Measurements from ENCODE around the gene OR51B4.

The OR51B4 gene

DNA sequence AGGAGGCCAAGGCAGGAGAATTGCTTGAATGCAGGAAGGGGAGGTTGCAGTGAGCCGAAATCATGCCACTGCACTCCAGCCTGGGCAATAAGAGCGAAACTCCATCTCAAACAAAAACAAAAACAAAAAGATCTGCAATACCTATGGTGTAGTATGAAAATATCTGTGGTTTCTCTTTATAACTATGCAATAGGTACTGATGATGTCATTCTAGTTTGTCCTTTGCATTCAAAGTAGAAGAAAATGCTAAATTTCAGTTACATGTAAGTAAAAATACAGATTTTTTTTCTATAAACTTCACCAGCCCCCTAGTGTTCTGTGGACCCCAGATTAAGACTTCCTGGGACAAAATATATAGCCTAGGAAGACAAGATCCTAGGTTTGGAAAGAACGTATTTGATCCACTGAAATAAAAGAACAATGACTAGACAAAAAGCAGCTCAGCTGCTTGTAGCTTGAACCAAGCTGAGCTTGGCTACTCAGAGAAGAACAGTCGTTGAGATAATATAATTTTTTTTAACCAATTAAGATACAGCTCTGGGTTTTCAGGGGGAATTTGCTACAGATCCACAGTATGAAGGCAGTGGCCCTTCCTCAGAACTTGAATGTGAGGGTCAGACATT is 29.2 kb downstream of the OR51B4 start:
- ChIA-PET CTCF (interaction anchor here (0.6 kb wide), 1 partner anchor 19 kb away, joined by 3 read pairs; no protein-coding TSS in a partner anchor), POLR2A (no interaction called here)
- Histone ChIP-seq H3K36me3 (ENCODE audit: control insufficient read depth in 2 of 2, insufficient read depth in 1 of 2, low read length in 2 of 2) (no peaks in the 10 kb centered on the region), H3K27ac (ENCODE audit: extremely low read depth, low read depth, low read length) (no peak overlapping the region), H3K4me3 (ENCODE audit: low read depth, low read length) (no peak overlapping the region), H3K4me1 (ENCODE audit: control insufficient read depth, insufficient read depth, low read length) (no peaks in the 10 kb centered on the region), H3K9me3 (ENCODE audit: control insufficient read depth, insufficient read depth, low read depth, low read length) (no peaks in the 10 kb centered on the region)
- TF ChIP-seq, protein P1, sequence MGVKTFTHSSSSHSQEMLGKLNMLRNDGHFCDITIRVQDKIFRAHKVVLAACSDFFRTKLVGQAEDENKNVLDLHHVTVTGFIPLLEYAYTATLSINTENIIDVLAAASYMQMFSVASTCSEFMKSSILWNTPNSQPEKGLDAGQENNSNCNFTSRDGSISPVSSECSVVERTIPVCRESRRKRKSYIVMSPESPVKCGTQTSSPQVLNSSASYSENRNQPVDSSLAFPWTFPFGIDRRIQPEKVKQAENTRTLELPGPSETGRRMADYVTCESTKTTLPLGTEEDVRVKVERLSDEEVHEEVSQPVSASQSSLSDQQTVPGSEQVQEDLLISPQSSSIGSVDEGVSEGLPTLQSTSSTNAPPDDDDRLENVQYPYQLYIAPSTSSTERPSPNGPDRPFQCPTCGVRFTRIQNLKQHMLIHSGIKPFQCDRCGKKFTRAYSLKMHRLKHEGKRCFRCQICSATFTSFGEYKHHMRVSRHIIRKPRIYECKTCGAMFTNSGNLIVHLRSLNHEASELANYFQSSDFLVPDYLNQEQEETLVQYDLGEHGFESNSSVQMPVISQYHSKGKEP (tag by site-specific recombination; IDR thresholded peaks at IDR 0.05), result no peak
- TF ChIP-seq ZNF544 (tag by site-specific recombination; IDR thresholded peaks at IDR 0.05), result no peak
- no peak for TF ChIP-seq WT1 (tag by site-specific recombination; IDR thresholded peaks at IDR 0.05)
- no peak for TF ChIP-seq ZNF768 (tag by site-specific recombination; IDR thresholded peaks at IDR 0.05)
- TF ChIP-seq ZNF76 (tag by site-specific recombination; IDR thresholded peaks at IDR 0.05; ENCODE audit: borderline replicate concordance, low read depth), result no peak
- TF ChIP-seq EGR2 (tag by site-specific recombination; IDR thresholded peaks at IDR 0.05; ENCODE audit: low read depth), result no peak
- TF ChIP-seq ZNF521 (tag by site-specific recombination; IDR thresholded peaks at IDR 0.05), result no peak
- TF ChIP-seq ZNF423 (tag by site-specific recombination; IDR thresholded peaks at IDR 0.05), result no peak
- TF ChIP-seq ZNF529 (tag by site-specific recombination; IDR thresholded peaks at IDR 0.05; ENCODE audit: insufficient replicate concordance), result no peak
- TF ChIP-seq, protein P2, sequence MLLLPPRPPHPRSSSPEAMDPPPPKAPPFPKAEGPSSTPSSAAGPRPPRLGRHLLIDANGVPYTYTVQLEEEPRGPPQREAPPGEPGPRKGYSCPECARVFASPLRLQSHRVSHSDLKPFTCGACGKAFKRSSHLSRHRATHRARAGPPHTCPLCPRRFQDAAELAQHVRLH (tag by site-specific recombination; IDR thresholded peaks at IDR 0.05), result no peak
- TF ChIP-seq ZNF223 (tag by site-specific recombination; IDR thresholded peaks at IDR 0.05), result no peak
- no peak for TF ChIP-seq ZBTB7A (tag by site-specific recombination; IDR thresholded peaks at IDR 0.05; ENCODE audit: low read depth)
- TF ChIP-seq ZNF555 (tag by site-specific recombination; conservative IDR thresholded peaks at IDR 0.05), result no peak
- TF ChIP-seq GLIS2 (tag by site-specific recombination; IDR thresholded peaks at IDR 0.05), result no peak
- TF ChIP-seq, protein P3, sequence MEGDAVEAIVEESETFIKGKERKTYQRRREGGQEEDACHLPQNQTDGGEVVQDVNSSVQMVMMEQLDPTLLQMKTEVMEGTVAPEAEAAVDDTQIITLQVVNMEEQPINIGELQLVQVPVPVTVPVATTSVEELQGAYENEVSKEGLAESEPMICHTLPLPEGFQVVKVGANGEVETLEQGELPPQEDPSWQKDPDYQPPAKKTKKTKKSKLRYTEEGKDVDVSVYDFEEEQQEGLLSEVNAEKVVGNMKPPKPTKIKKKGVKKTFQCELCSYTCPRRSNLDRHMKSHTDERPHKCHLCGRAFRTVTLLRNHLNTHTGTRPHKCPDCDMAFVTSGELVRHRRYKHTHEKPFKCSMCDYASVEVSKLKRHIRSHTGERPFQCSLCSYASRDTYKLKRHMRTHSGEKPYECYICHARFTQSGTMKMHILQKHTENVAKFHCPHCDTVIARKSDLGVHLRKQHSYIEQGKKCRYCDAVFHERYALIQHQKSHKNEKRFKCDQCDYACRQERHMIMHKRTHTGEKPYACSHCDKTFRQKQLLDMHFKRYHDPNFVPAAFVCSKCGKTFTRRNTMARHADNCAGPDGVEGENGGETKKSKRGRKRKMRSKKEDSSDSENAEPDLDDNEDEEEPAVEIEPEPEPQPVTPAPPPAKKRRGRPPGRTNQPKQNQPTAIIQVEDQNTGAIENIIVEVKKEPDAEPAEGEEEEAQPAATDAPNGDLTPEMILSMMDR (tag by site-specific recombination; IDR thresholded peaks at IDR 0.05), result no peak
- TF ChIP-seq, protein P4, sequence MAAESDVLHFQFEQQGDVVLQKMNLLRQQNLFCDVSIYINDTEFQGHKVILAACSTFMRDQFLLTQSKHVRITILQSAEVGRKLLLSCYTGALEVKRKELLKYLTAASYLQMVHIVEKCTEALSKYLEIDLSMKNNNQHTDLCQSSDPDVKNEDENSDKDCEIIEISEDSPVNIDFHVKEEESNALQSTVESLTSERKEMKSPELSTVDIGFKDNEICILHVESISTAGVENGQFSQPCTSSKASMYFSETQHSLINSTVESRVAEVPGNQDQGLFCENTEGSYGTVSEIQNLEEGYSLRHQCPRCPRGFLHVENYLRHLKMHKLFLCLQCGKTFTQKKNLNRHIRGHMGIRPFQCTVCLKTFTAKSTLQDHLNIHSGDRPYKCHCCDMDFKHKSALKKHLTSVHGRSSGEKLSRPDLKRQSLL (tag by site-specific recombination; IDR thresholded peaks at IDR 0.05), result no peak
- TF ChIP-seq YY1 (tag by site-specific recombination; IDR thresholded peaks at IDR 0.05), result no peak

DNA sequence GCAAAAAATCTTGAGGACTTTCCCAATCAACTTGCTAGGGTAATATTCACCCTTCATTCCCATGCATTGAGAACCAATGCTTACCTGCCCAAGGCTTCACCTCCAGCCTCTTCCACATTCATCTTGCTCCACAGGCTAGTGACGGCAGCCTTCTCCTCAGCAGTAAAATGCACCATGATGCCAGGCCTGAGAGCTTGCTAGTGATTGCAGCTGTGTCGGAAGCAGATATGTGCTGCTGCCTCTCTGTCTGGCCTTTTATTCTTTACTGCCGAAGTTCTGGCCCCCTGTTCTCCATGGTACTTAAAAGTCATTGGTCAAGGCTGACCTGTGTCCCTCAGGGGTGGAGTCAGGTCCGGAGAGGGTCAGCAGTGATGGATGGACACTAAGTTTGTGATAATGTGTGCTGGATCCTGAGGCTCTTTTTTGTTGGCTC is 32.0 kb downstream of the OR51B4 start, which contains the start of gene HBE1:
HBE1 (minus strand) TSS at position 231 of the 433 bp plus-strand sequence; CDS start at position 176, 55 bp downstream.
- CTCF ChIA-PET, result no interaction called here
- Histone ChIP-seq H3K9me3 (ENCODE audit: control insufficient read depth, insufficient read depth, low read depth, low read length) (no peaks in the 10 kb centered on the region), H3K4me1 (ENCODE audit: control insufficient read depth, insufficient read depth, low read length) (no peaks in the 10 kb centered on the region), H3K36me3 (ENCODE audit: control insufficient read depth in 2 of 2, insufficient read depth in 1 of 2, low read length in 2 of 2) (no peaks in the 10 kb centered on the region), H3K27ac (ENCODE audit: extremely low read depth, low read depth, low read length) (no peak within 1 kb of the TSS), H3K4me3 (ENCODE audit: low read depth, low read length) (no peak within 1 kb of the TSS)
- TF ChIP-seq, protein P5, sequence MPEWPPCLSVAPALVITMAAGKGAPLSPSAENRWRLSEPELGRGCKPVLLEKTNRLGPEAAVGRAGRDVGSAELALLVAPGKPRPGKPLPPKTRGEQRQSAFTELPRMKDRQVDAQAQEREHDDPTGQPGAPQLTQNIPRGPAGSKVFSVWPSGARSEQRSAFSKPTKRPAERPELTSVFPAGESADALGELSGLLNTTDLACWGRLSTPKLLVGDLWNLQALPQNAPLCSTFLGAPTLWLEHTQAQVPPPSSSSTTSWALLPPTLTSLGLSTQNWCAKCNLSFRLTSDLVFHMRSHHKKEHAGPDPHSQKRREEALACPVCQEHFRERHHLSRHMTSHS (tag by site-specific recombination; IDR thresholded peaks at IDR 0.05), result no peak
- TF ChIP-seq ZNF626 (tag by site-specific recombination; IDR thresholded peaks at IDR 0.05) (no peak), YY2 (tag by site-specific recombination; IDR thresholded peaks at IDR 0.05) (no peak)
- POLR2A ChIA-PET, result no interaction called here
